Esophagus squamous epithelium (tissue), 5 donors: ENCODE measurements around the gene ADAMTS2. TPM values are rescaled to one million over a fixed set of nuclear protein-coding genes. Genes with fewer than 3 reads are reported as not detected.

Experiments used
- DNase-seq: peaks from one replicate; lab custom pipeline; 2025; lab: John Stamatoyannopoulos, UW
- H3K27ac ChIP-seq, 4 donors: fragments of 200-600 bp; sonication (generic); one replicate each; pipeline ENCODE4 v1.5.1; 2016 to 2019; ENCODE audit warnings: mild to moderate bottlenecking in 1 of 4
- H3K27me3 ChIP-seq, 4 donors: fragments of 200-600 bp; sonication (generic); 1 replicate in 3 of 4; 2 replicates in 1 of 4; pipeline versions ENCODE4 v1.5.1 to v1.6.0; 2017 to 2021; ENCODE audit warnings: antibody characterized with exemption in 1 of 4
- H3K36me3 ChIP-seq, 3 donors: fragments of 200-600 bp; sonication (generic); one replicate each; pipeline ENCODE4 v1.5.1; 2016 to 2019
- H3K4me1 ChIP-seq, 3 donors: fragments of 200-600 bp; sonication (generic); one replicate each; pipeline ENCODE4 v1.5.1; 2017 to 2019
- H3K4me3 ChIP-seq, 4 donors: fragments of 200-600 bp; sonication (generic); 1 replicate in 3 of 4; 2 replicates in 1 of 4; pipeline ENCODE4 v1.5.1; 2016 to 2019; ENCODE audit warnings: mild to moderate bottlenecking in 2 of 4, moderate library complexity in 1 of 4
- H3K9me3 ChIP-seq, 3 donors: fragments of 200-600 bp; sonication (generic); one replicate each; pipeline ENCODE4 v1.5.1; 2016 to 2019
- CTCF ChIP-seq, 6 experiments: fragments of 450-650 bp in 4 of 6; fragments of 200-600 bp in 2 of 6; sonication (generic) in 2 of 6; IDR thresholded peaks; one replicate each; pipeline ENCODE4 v1.5.1; 2016 to 2019; ENCODE audit warnings: antibody characterized with exemption in 6 of 6, mild to moderate bottlenecking in 4 of 6, moderate library complexity in 4 of 6
- POLR2A ChIP-seq, 4 donors: fragments of 450-650 bp; IDR thresholded peaks; one replicate each; pipeline ENCODE4 v1.6.1; 2017; ENCODE audit warnings: antibody characterized with exemption in 4 of 4, mild to moderate bottlenecking in 4 of 4, moderate library complexity in 3 of 4
- WGBS, 2 donors: methylation state at CpG; one replicate each; pipeline ENCODE4 v1.1.5; 2018; 5-methylcytosine and 5-hydroxymethylcytosine counted together
- intact Hi-C: fragments of 100-400 bp; cut with DNase I; formaldehyde crosslinking; loops from one replicate; pipeline ENCODE4 v1.15.0; 2022
- total RNA-seq, 4 donors: library from RNA; depleted of rRNA; stranded (reverse); fragments of >200 nt; gene quantifications; one replicate each; pipeline ENCODE4 v1.1.0, GENCODE V29; 2016
- donor health status: DM: yes; HTN: yes; CAD: no.

ADAMTS2 gene
- total RNA-seq, 4 donors from 2014 or later, result 1.3 to 10.3 (median 5.2) TPM

- Histone ChIP-seq H3K4me1 (no peaks in the 10 kb centered on the region), H3K9me3 (no peaks in the 10 kb centered on the region), H3K4me3 (no peak overlapping the region), H3K27ac (no peak overlapping the region), H3K36me3 (no peaks in the 10 kb centered on the region), H3K27me3 (no peaks in the 10 kb centered on the region)
- no peak for TF ChIP-seq POLR2A (IDR thresholded peaks at IDR 0.05)
- no peak for TF ChIP-seq CTCF (IDR thresholded peaks at IDR 0.05)
- WGBS, 2 donors, result 92% methylated on average over 16 of the region's 22 CpGs; no CpG with 5 or more reads in 1 of the 2 donors
- intact Hi-C loops, result no loop called here
- DNase-seq, result no peak
Observed at GRCh38 chr5:179153921-179154345, 191.3 kb downstream of the ADAMTS2 start.

GRCh38 chr5:179153341-179153901 is 191.8 kb downstream of the ADAMTS2 start:
- no peak overlapping the region for H3K4me3 ChIP-seq
- no peak for DNase-seq
- intact Hi-C loops, result no loop called here
- H3K9me3 ChIP-seq, result no peaks in the 10 kb centered on the region
- H3K36me3 ChIP-seq, result no peaks in the 10 kb centered on the region
- WGBS, 2 donors, result no CpG with 5 or more reads among the region's 24 CpGs
- no peaks in the 10 kb centered on the region for H3K27me3 ChIP-seq
- TF ChIP-seq CTCF (IDR thresholded peaks at IDR 0.05) (no peak), POLR2A (IDR thresholded peaks at IDR 0.05) (no peak)
- H3K27ac ChIP-seq, result no peak overlapping the region
- H3K4me1 ChIP-seq, result no peaks in the 10 kb centered on the region

- intact Hi-C loops, result no loop called here
- H3K4me3 ChIP-seq, result no peak overlapping the region
- 96% methylated on average over 4 to 13 of the region's 15 CpGs for WGBS, 2 donors
- H3K9me3 ChIP-seq, result no peaks in the 10 kb centered on the region
- H3K4me1 ChIP-seq, result no peaks in the 10 kb centered on the region
- H3K27me3 ChIP-seq, result no peaks in the 10 kb centered on the region
- no peak for DNase-seq
- no peaks in the 10 kb centered on the region for H3K36me3 ChIP-seq
- no peak overlapping the region for H3K27ac ChIP-seq
- no peak for TF ChIP-seq POLR2A (IDR thresholded peaks at IDR 0.05)
- no peak for TF ChIP-seq CTCF (IDR thresholded peaks at IDR 0.05)
Observed at GRCh38 chr5:179152941-179153340, 192.3 kb downstream of the ADAMTS2 start.

- Histone ChIP-seq H3K27ac (no peak overlapping the region), H3K4me3 (no peak overlapping the region), H3K9me3 (no peaks in the 10 kb centered on the region), H3K27me3 (no peaks in the 10 kb centered on the region), H3K4me1 (no peaks in the 10 kb centered on the region), H3K36me3 (no peaks in the 10 kb centered on the region)
- TF ChIP-seq CTCF (IDR thresholded peaks at IDR 0.05) (no peak), POLR2A (IDR thresholded peaks at IDR 0.05) (no peak)
- WGBS, 2 donors, result 87 to 90% methylated on average over 9 to 16 of the region's 18 CpGs
- DNase-seq, result no peak
- intact Hi-C loops, result no loop called here
Observed at GRCh38 chr5:179152144-179152895, 192.9 kb downstream of the ADAMTS2 start.
